Activated T-cell treated with anti-CD3 and anti-CD28 coated beads, Interleukin-2, amount 50 U/mL, for 4 hours (primary cell): ENCODE measurements around the gene SLC35F1. TPM values are rescaled to one million over a fixed set of nuclear protein-coding genes. Genes with fewer than 3 reads are reported as not detected.

Experiments
- ATAC-seq, 2 donors: fragments of 200-7000 bp; cut with Tn5 transposase; one replicate each; pipeline ENCODE4 v1.10.0; 2021
- DNase-seq: peaks from one replicate; pipeline ENCODE4 v3.0.0-alpha.2; 2020
- H3K27me3 Mint-ChIP-seq: one replicate; pipeline ENCODE4 v1.8.0; 2021; ENCODE audit warnings: low read depth, mixed read lengths
- H3K36me3 Mint-ChIP-seq: one replicate; pipeline ENCODE4 v1.8.0; 2022; ENCODE audit warnings: mixed read lengths; ENCODE audit not compliant: insufficient read depth
- H3K4me1 Mint-ChIP-seq: one replicate; pipeline ENCODE4 v1.8.0; 2021; ENCODE audit warnings: low read depth, mixed read lengths
- H3K4me3 Mint-ChIP-seq: one replicate; pipeline ENCODE4 v1.8.0; 2021; ENCODE audit warnings: mild to moderate bottlenecking, moderate library complexity, mixed read lengths
- H3K9me3 Mint-ChIP-seq: one replicate; pipeline ENCODE4 v1.8.0; 2021; ENCODE audit warnings: mixed read lengths
- total RNA-seq, 3 donors: library from RNA; stranded (reverse); gene quantifications; one replicate each; pipeline ENCODE4 v1.2.1, GENCODE V29; 2021

Gene SLC35F1
- total RNA-seq, 3 donors from 2014 or later: 0.13 to 0.27 (median 0.21) TPM

GRCh38 chr6:118146584-118146983 is 239.5 kb downstream of the SLC35F1 start:
- Mint-ChIP-seq H3K4me1 (no peaks in the 10 kb centered on the region), H3K4me3 (no peak overlapping the region), H3K27me3 (no peaks in the 10 kb centered on the region), H3K36me3 (no peaks in the 10 kb centered on the region), H3K9me3 (no peaks in the 10 kb centered on the region)
- no peak for ATAC-seq
- no peak for DNase-seq

- DNase-seq: no peak
- no peak overlapping the region for H3K4me3 Mint-ChIP-seq
- H3K27me3 Mint-ChIP-seq: no peaks in the 10 kb centered on the region
- no peaks in the 10 kb centered on the region for H3K36me3 Mint-ChIP-seq
- ATAC-seq: no peak
- H3K9me3 Mint-ChIP-seq: no peaks in the 10 kb centered on the region
- no peaks in the 10 kb centered on the region for H3K4me1 Mint-ChIP-seq
Observed at GRCh38 chr6:118147511-118147910, 240.4 kb downstream of the SLC35F1 start.

- Mint-ChIP-seq H3K27me3 (no peaks in the 10 kb centered on the region), H3K4me3 (no peak overlapping the region)
Observed at GRCh38 chr6:118148561-118148960, 241.5 kb downstream of the SLC35F1 start.

GRCh38 chr6:118152524-118152923 is 245.5 kb downstream of the SLC35F1 start:
- DNase-seq (no peak), ATAC-seq (no peak)
- Mint-ChIP-seq H3K4me1 (no peaks in the 10 kb centered on the region), H3K27me3 (no peaks in the 10 kb centered on the region), H3K36me3 (no peaks in the 10 kb centered on the region), H3K9me3 (no peaks in the 10 kb centered on the region), H3K4me3 (no peak overlapping the region)

More at GRCh38 chr6:118148561-118148960, 241.5 kb downstream of the SLC35F1 start:
- Mint-ChIP-seq H3K36me3 (no peaks in the 10 kb centered on the region), H3K9me3 (no peaks in the 10 kb centered on the region), H3K4me1 (no peaks in the 10 kb centered on the region)
- ATAC-seq: no peak
- DNase-seq: no peak

GRCh38 chr6:118161343-118161742 is 254.3 kb downstream of the SLC35F1 start:
- Mint-ChIP-seq H3K9me3 (no peaks in the 10 kb centered on the region), H3K4me3 (no peak overlapping the region), H3K4me1 (no peaks in the 10 kb centered on the region), H3K27me3 (no peaks in the 10 kb centered on the region), H3K36me3 (no peaks in the 10 kb centered on the region)
- DNase-seq: no peak
- no peak for ATAC-seq

- no peak overlapping the region for H3K4me3 Mint-ChIP-seq
- H3K27me3 Mint-ChIP-seq: no peaks in the 10 kb centered on the region
- ATAC-seq (no peak), DNase-seq (no peak)
- no peaks in the 10 kb centered on the region for H3K9me3 Mint-ChIP-seq
- no peaks in the 10 kb centered on the region for H3K4me1 Mint-ChIP-seq
- no peaks in the 10 kb centered on the region for H3K36me3 Mint-ChIP-seq
Observed at GRCh38 chr6:118163542-118163941, 256.5 kb downstream of the SLC35F1 start.

- no peak for DNase-seq
- no peaks in the 10 kb centered on the region for H3K36me3 Mint-ChIP-seq
- ATAC-seq: no peak
- no peaks in the 10 kb centered on the region for H3K4me1 Mint-ChIP-seq
- no peak overlapping the region for H3K4me3 Mint-ChIP-seq
- no peaks in the 10 kb centered on the region for H3K27me3 Mint-ChIP-seq
- H3K9me3 Mint-ChIP-seq: no peaks in the 10 kb centered on the region
Observed at GRCh38 chr6:118165500-118165899, 258.4 kb downstream of the SLC35F1 start.

GRCh38 chr6:118168421-118168820 is 261.4 kb downstream of the SLC35F1 start:
- Mint-ChIP-seq H3K9me3 (peaks cover 5% of the 10 kb centered on the region), H3K36me3 (no peaks in the 10 kb centered on the region), H3K4me3 (no peak overlapping the region), H3K4me1 (no peaks in the 10 kb centered on the region), H3K27me3 (peaks cover under 1% of the 10 kb centered on the region)
- ATAC-seq: no peak
- DNase-seq: no peak

- H3K4me1 Mint-ChIP-seq: no peaks in the 10 kb centered on the region
- no peak overlapping the region for H3K4me3 Mint-ChIP-seq
- DNase-seq: no peak
- ATAC-seq: no peak
- peaks cover 18% of the 10 kb centered on the region for H3K9me3 Mint-ChIP-seq
- H3K36me3 Mint-ChIP-seq: no peaks in the 10 kb centered on the region
- peaks cover 2% of the 10 kb centered on the region for H3K27me3 Mint-ChIP-seq
Observed at GRCh38 chr6:118171852-118172251, 264.8 kb downstream of the SLC35F1 start.

- no peak overlapping the region for H3K4me3 Mint-ChIP-seq
- ATAC-seq (no peak), DNase-seq (no peak)
- H3K27me3 Mint-ChIP-seq: peaks cover 5% of the 10 kb centered on the region
- H3K36me3 Mint-ChIP-seq: no peaks in the 10 kb centered on the region
- no peaks in the 10 kb centered on the region for H3K4me1 Mint-ChIP-seq
- peaks cover 18% of the 10 kb centered on the region for H3K9me3 Mint-ChIP-seq
Observed at GRCh38 chr6:118174071-118174470, 267.0 kb downstream of the SLC35F1 start.

- H3K27me3 Mint-ChIP-seq: peaks cover 9% of the 10 kb centered on the region
- H3K9me3 Mint-ChIP-seq: peaks cover 18% of the 10 kb centered on the region
- no peaks in the 10 kb centered on the region for H3K4me1 Mint-ChIP-seq
- ATAC-seq: no peak
- no peak overlapping the region for H3K4me3 Mint-ChIP-seq
- DNase-seq: no peak
- no peaks in the 10 kb centered on the region for H3K36me3 Mint-ChIP-seq
Observed at GRCh38 chr6:118177720-118178119, 270.7 kb downstream of the SLC35F1 start.

GRCh38 chr6:118179048-118179447 is 272.0 kb downstream of the SLC35F1 start:
- no peaks in the 10 kb centered on the region for H3K4me1 Mint-ChIP-seq
- peaks cover 8% of the 10 kb centered on the region for H3K9me3 Mint-ChIP-seq
- DNase-seq: no peak
- H3K27me3 Mint-ChIP-seq: peaks cover 7% of the 10 kb centered on the region
- no peaks in the 10 kb centered on the region for H3K36me3 Mint-ChIP-seq
- no peak overlapping the region for H3K4me3 Mint-ChIP-seq
- no peak for ATAC-seq

- DNase-seq: no peak
- no peaks in the 10 kb centered on the region for H3K27me3 Mint-ChIP-seq
- peaks cover 10% of the 10 kb centered on the region for H3K4me1 Mint-ChIP-seq
- H3K9me3 Mint-ChIP-seq: no peaks in the 10 kb centered on the region
- peak overlapping the region; percentile 4 for H3K4me3 Mint-ChIP-seq
- H3K36me3 Mint-ChIP-seq: no peaks in the 10 kb centered on the region
- peak; percentile 32 to 46 for ATAC-seq
Observed at GRCh38 chr6:118186672-118187567, 279.9 kb downstream of the SLC35F1 start.

GRCh38 chr6:118187568-118188164 is 280.6 kb downstream of the SLC35F1 start:
- peak overlapping the region; percentile 4 for H3K4me3 Mint-ChIP-seq

GRCh38 chr6:118188561-118188960 is 281.5 kb downstream of the SLC35F1 start:
- ATAC-seq (no peak), DNase-seq (no peak)
- Mint-ChIP-seq H3K9me3 (no peaks in the 10 kb centered on the region), H3K4me3 (no peak overlapping the region), H3K36me3 (no peaks in the 10 kb centered on the region), H3K4me1 (peaks cover 10% of the 10 kb centered on the region), H3K27me3 (no peaks in the 10 kb centered on the region)

More at GRCh38 chr6:118187568-118188164, 280.6 kb downstream of the SLC35F1 start:
- no peak for DNase-seq
- H3K9me3 Mint-ChIP-seq: no peaks in the 10 kb centered on the region
- no peaks in the 10 kb centered on the region for H3K27me3 Mint-ChIP-seq
- H3K4me1 Mint-ChIP-seq: peaks cover 10% of the 10 kb centered on the region
- ATAC-seq: peak in 1 of 2 donors; percentile 25
- no peaks in the 10 kb centered on the region for H3K36me3 Mint-ChIP-seq
